GM21786 (cell line): ENCODE measurements around the gene PFKM.

ENCODE experiments used
- ATAC-seq: cut with Tn5 transposase; IDR thresholded peaks from one replicate; pipeline ENCODE4 v1.9.1; 2021; ENCODE audit not compliant: unreplicated experiment

Gene PFKM

DNA sequence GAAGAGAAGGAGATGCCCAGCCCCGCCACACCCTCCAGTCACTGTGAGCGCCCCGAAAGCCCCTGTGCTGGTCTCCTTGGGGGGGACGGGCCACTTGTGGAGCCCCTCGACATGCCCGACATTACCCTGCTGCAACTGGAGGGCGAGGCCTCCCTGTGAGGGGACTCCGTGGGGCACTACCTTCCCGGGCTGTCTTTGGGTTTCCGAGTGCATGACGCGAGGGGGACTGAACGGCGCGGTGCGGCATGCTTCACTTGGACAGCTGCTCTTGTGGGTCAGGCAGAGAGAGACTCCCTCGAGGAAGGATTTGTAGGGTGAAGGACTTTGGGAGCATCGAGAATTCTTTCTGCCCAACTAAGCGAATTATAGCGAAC is 65.4 kb downstream of the PFKM start:
- ATAC-seq, result no peak

DNA sequence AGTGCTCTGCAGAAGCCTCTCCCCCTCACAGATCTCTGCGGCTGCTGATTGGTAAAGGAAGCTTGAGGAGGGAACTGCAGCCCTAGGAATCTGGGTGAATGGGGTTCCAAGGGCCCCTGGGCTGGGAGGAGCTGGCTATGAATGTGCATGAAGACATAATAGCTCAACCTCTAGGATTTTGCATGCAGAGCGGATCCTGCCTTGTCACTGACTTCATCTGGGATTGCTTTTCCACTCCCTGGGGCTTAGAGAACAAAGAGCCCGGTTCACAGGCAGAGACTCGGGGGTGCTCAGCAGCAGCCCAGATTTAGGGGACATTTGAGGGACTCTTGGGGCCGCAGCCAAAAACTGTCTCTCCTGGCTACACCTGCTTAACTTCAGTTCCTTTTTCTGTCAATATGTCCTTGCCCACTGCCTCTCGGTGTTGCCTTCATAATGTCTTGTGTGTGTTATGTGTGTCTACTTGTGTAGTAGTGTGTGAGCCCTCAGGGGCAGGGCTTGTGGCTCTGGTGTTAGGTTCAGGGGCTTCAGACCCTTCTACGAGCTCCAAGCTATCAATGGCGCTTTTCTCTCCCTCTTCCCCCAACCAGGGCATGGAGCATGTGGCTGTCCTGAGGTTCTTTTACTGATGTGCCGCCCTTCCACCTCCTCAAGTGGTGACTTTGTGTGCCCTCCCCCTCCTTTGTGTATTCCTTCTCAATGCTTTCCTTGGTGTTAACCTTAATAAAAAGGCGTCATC is 66.2 kb downstream of the PFKM start:
- no peak for ATAC-seq

GRCh38 chr12:48187916-48188695 is 68.9 kb downstream of the PFKM start:
- ATAC-seq, result no peak

- peak; percentile 62 for ATAC-seq
Measured at GRCh38 chr12:48189331-48190125, 70.4 kb downstream of the PFKM start.

- ATAC-seq, result no peak
Measured at GRCh38 chr12:48191096-48191495, 71.9 kb downstream of the PFKM start.

DNA sequence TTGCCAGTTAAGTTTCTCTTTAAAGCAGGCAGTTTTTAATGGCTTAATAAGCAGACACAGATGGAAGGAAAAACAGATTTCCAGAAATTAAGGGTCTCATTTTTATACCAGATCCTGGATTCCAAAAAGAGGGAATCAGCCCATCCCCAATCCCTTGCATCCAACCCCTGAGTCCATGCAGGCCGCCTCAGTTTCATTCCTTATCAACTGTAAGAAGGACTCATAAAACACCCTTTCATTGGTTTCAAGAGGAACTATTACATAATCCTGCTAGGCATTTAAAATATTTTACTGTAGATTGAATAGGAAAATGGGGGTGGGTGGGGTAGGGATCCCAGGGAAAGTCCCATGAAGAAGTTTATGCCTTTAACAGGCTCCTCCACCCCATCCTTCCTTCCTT is 73.7 kb downstream of the PFKM start:
- no peak for ATAC-seq

DNA sequence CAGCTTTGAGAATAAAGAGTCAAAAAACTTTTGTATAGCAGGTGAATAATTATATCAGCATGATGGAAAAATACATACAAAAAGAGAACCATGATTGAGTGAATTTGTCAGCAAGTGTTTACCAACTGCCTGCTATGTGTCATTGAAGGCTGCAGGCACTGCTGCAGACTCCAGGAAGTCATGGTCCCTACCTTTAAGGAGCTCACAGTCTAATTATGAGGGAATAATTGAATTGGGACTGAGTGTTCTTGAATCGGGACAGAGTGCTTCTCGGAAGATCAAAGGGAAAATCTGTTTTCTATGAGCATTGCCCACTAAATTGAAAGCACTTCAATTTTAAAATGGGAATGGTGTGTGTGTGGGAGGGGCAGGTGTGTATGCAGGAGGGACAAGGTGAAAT is 74.5 kb downstream of the PFKM start:
- ATAC-seq, result no peak

DNA sequence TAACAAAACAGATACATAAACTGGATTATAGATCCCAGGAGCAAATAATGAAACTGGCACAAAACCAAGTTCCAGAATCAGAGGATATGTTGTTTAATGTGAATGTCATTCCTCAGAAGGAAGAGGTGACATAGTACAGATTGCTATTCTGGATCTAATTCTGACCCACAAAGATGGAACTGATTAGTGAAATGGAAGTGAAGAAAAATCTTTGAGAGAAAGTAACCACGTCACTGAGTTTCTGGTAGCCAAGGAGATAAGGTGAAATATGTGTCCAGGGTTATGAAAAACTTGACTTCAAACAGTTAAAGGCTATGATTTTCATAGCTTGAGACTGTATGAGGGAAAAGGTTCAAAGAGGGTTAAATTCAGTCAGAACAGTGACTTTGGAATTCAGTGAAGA is 75.6 kb downstream of the PFKM start:
- ATAC-seq, result no peak
